ENCODE data around the gene THYN1. TPM values are rescaled to one million over a fixed set of nuclear protein-coding genes. Genes with fewer than 3 reads are reported as not detected.

THYN1 gene
- total and polyA plus RNA-seq, 2 of the 13 experiments (the other 11 are each of a cell fraction or from before 2014, with no cell fraction given), result 36.1 to 87.6 TPM

DNA sequence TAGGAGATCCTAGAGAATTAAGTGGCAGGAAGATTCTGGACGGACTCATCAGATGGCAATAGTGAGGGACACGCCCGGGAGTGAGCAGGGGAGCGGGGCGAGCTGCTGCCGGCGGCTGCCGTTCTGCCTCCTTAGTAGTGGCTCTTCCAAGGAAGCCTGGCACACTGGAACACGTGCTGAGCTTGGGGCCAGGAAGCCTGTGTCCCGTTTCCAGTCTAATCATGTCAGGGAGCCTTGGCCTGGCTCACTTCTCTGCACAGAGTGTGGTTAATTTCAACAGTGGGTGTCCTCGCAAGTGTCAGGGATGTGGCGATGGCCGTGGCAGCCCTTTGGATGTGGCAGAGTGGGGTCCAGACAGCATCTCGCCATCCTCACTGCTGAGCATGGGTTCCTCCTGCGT lies 39.5 kb upstream of the THYN1 start:
- POLR2A ChIA-PET, result no interaction called here
- FAIRE-seq, result no peak
- 66% methylated on average over 9 of the region's 15 CpGs for WGBS (ENCODE audit: low lambda C conversion rate)
- TF ChIP-seq NR2F1 (CRISPR knock-in tag; IDR thresholded peaks at IDR 0.05) (no peak), KDM2A (CRISPR knock-in tag; IDR thresholded peaks at IDR 0.05; ENCODE audit: borderline replicate concordance, low read depth) (no peak), POGZ (CRISPR knock-in tag; IDR thresholded peaks at IDR 0.05) (no peak), BRD4 (CRISPR knock-in tag; IDR thresholded peaks at IDR 0.05) (no peak), ZSCAN29 (CRISPR knock-in tag; conservative IDR thresholded peaks at IDR 0.05) (no peak), LCORL (IDR thresholded peaks at IDR 0.05) (no peak), LCORL (CRISPR knock-in tag; IDR thresholded peaks at IDR 0.05) (no peak), ZNF317 (CRISPR knock-in tag; IDR thresholded peaks at IDR 0.05) (no peak), MAX (IDR thresholded peaks at IDR 0.05) (no peak), RAD51 (IDR thresholded peaks at IDR 0.05; ENCODE audit: borderline replicate concordance) (no peak), ZNF367 (CRISPR knock-in tag; IDR thresholded peaks at IDR 0.05; ENCODE audit: borderline replicate concordance) (no peak), ATRX (CRISPR knock-in tag; IDR thresholded peaks at IDR 0.05; ENCODE audit: borderline replicate concordance) (no peak), WIZ (CRISPR knock-in tag; IDR thresholded peaks at IDR 0.05) (no peak), PAF1 (CRISPR knock-in tag; IDR thresholded peaks at IDR 0.05) (no peak)
- TF ChIP-seq, protein P1, sequence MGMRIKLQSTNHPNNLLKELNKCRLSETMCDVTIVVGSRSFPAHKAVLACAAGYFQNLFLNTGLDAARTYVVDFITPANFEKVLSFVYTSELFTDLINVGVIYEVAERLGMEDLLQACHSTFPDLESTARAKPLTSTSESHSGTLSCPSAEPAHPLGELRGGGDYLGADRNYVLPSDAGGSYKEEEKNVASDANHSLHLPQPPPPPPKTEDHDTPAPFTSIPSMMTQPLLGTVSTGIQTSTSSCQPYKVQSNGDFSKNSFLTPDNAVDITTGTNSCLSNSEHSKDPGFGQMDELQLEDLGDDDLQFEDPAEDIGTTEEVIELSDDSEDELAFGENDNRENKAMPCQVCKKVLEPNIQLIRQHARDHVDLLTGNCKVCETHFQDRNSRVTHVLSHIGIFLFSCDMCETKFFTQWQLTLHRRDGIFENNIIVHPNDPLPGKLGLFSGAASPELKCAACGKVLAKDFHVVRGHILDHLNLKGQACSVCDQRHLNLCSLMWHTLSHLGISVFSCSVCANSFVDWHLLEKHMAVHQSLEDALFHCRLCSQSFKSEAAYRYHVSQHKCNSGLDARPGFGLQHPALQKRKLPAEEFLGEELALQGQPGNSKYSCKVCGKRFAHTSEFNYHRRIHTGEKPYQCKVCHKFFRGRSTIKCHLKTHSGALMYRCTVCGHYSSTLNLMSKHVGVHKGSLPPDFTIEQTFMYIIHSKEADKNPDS (CRISPR knock-in tag; IDR thresholded peaks at IDR 0.05), result no peak
- TF ChIP-seq, protein P2, sequence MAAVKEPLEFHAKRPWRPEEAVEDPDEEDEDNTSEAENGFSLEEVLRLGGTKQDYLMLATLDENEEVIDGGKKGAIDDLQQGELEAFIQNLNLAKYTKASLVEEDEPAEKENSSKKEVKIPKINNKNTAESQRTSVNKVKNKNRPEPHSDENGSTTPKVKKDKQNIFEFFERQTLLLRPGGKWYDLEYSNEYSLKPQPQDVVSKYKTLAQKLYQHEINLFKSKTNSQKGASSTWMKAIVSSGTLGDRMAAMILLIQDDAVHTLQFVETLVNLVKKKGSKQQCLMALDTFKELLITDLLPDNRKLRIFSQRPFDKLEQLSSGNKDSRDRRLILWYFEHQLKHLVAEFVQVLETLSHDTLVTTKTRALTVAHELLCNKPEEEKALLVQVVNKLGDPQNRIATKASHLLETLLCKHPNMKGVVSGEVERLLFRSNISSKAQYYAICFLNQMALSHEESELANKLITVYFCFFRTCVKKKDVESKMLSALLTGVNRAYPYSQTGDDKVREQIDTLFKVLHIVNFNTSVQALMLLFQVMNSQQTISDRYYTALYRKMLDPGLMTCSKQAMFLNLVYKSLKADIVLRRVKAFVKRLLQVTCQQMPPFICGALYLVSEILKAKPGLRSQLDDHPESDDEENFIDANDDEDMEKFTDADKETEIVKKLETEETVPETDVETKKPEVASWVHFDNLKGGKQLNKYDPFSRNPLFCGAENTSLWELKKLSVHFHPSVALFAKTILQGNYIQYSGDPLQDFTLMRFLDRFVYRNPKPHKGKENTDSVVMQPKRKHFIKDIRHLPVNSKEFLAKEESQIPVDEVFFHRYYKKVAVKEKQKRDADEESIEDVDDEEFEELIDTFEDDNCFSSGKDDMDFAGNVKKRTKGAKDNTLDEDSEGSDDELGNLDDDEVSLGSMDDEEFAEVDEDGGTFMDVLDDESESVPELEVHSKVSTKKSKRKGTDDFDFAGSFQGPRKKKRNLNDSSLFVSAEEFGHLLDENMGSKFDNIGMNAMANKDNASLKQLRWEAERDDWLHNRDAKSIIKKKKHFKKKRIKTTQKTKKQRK (IDR thresholded peaks at IDR 0.05; ENCODE audit: low read length), result no peak
- TF ChIP-seq, protein P3, sequence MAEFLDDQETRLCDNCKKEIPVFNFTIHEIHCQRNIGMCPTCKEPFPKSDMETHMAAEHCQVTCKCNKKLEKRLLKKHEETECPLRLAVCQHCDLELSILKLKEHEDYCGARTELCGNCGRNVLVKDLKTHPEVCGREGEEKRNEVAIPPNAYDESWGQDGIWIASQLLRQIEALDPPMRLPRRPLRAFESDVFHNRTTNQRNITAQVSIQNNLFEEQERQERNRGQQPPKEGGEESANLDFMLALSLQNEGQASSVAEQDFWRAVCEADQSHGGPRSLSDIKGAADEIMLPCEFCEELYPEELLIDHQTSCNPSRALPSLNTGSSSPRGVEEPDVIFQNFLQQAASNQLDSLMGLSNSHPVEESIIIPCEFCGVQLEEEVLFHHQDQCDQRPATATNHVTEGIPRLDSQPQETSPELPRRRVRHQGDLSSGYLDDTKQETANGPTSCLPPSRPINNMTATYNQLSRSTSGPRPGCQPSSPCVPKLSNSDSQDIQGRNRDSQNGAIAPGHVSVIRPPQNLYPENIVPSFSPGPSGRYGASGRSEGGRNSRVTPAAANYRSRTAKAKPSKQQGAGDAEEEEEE (CRISPR knock-in tag; IDR thresholded peaks at IDR 0.05; ENCODE audit: borderline replicate concordance), result no peak
- TF ChIP-seq, protein P4, sequence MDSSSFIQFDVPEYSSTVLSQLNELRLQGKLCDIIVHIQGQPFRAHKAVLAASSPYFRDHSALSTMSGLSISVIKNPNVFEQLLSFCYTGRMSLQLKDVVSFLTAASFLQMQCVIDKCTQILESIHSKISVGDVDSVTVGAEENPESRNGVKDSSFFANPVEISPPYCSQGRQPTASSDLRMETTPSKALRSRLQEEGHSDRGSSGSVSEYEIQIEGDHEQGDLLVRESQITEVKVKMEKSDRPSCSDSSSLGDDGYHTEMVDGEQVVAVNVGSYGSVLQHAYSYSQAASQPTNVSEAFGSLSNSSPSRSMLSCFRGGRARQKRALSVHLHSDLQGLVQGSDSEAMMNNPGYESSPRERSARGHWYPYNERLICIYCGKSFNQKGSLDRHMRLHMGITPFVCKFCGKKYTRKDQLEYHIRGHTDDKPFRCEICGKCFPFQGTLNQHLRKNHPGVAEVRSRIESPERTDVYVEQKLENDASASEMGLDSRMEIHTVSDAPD (CRISPR knock-in tag; IDR thresholded peaks at IDR 0.05), result no peak

More for the DNA sequence above, 39.5 kb upstream of the THYN1 start:
- Histone ChIP-seq H2AFZ (ENCODE audit: low read length) (no peak overlapping the region), H3K9me3 (ENCODE audit: low read length) (no peaks in the 10 kb centered on the region), H3K4me2 (ENCODE audit: low read depth, low read length) (no peak overlapping the region), H3K27me3 (ENCODE audit: control insufficient read depth in 1 of 2, insufficient read depth in 2 of 2, low read length in 2 of 2) (peaks cover 0 to 36% of the 10 kb centered on the region in 2 experiments; a peak in 3 of 5 replicates), H3K9ac (ENCODE audit: insufficient read depth, low read depth, low read length) (no peak overlapping the region), H3K4me1 (ENCODE audit: insufficient read depth, low read length) (no peaks in the 10 kb centered on the region), H3K4me3 (replicated peaks in 1 of 3; ENCODE audit: insufficient read depth in 1 of 3, low read depth in 2 of 3, low read length in 3 of 3) (no peak overlapping the region), H3K36me3 (replicated peaks in 1 of 2; ENCODE audit: control insufficient read depth in 1 of 2, insufficient read depth in 2 of 2, low read length in 2 of 2) (no peaks in the 10 kb centered on the region), H3K27ac (ENCODE audit: extremely low read length, insufficient read depth, low read length) (no peak overlapping the region), H4K20me1 (ENCODE audit: insufficient read depth, low read length) (no peaks in the 10 kb centered on the region), H3K79me2 (ENCODE audit: insufficient read depth, low read length) (no peaks in the 10 kb centered on the region)
- in situ Hi-C loops (cut with HindIII; ENCODE audit: extremely low pct_ligation_motif_present, low pct_unique_long_range_greater_than_20kb) (no loop called here), intact Hi-C loops (cut with micrococcal nuclease; ENCODE audit: unreplicated experiment) (no loop called here)
- CTCF ChIA-PET (ENCODE audit: low intra/inter-chr PET ratio, low total read pairs), result no interaction called here
- ATAC-seq (no peak), DNase-seq (ENCODE audit: low spot score) (no peak)
- BruUV-seq (replicated peaks), result no TSS peak
